Testis (tissue), 3 donors: Measurements from ENCODE around the gene FSTL4. TPM values are rescaled to one million over a fixed set of nuclear protein-coding genes. Genes with fewer than 3 reads are reported as not detected.

Source experiments
- DNase-seq: peaks from one replicate; pipeline ENCODE4 v3.0.0-alpha.2; 2019
- H3K27ac ChIP-seq, 2 donors: fragments of 200-600 bp; sonication (generic); one replicate each; pipeline ENCODE4 v1.5.1; 2019
- H3K27me3 ChIP-seq: fragments of 200-600 bp; sonication (generic); one replicate; pipeline ENCODE4 v1.5.1; 2019
- H3K36me3 ChIP-seq: fragments of 200-600 bp; sonication (generic); one replicate; pipeline ENCODE4 v1.5.1; 2017; ENCODE audit warnings: low read depth; ENCODE audit errors: missing control alignments
- H3K4me1 ChIP-seq: fragments of 200-600 bp; sonication (generic); one replicate; pipeline ENCODE4 v1.5.1; 2019
- H3K4me3 ChIP-seq, 2 donors: fragments of 200-600 bp; sonication (generic); one replicate each; pipeline ENCODE4 v1.5.1; 2017 to 2019
- H3K9me3 ChIP-seq: fragments of 200-600 bp; sonication (generic); one replicate; pipeline ENCODE4 v1.5.1; 2017
- CTCF ChIP-seq, 3 experiments: fragments of 450-650 bp in 2 of 3; fragments of 200-600 bp in 1 of 3; sonication (generic) in 1 of 3; IDR thresholded peaks; one replicate each; pipeline ENCODE4 v1.5.1; 2016 to 2019; ENCODE audit warnings: antibody characterized with exemption in 3 of 3, mild to moderate bottlenecking in 2 of 3, moderate library complexity in 1 of 3
- POLR2A ChIP-seq: fragments of 450-650 bp; IDR thresholded peaks from one replicate; pipeline ENCODE4 v1.6.1; 2017; ENCODE audit warnings: antibody characterized with exemption, mild to moderate bottlenecking, moderate library complexity
- WGBS, 2 donors: methylation state at CpG; one replicate each; pipeline ENCODE4 v1.1.5; 2018; 5-methylcytosine and 5-hydroxymethylcytosine counted together
- intact Hi-C: fragments of 100-400 bp; cut with DNase I; formaldehyde crosslinking; loops from one replicate; pipeline ENCODE4 v1.15.1; 2023; ENCODE audit warnings: low total_unique reads
- polyA plus RNA-seq: library from polyadenylated mRNA; stranded (reverse); fragments of 350-450 nt; fragmentation: Illumina TruSeq; extraction: RNeasy Lipid Tissue Mini Kit (QIAGEN cat#74804); gene quantifications from one replicate; pipeline ENCODE4 v1.2.3, GENCODE V29; 2014; ENCODE audit warnings: low read depth, low replicate concordance; ENCODE audit not compliant: insufficient read depth
- total RNA-seq, 2 donors: library from RNA; depleted of rRNA; stranded (reverse); fragments of >200 nt; gene quantifications; one replicate each; pipeline ENCODE4 v1.2.3, GENCODE V29; 2016

The FSTL4 gene
- total and polyA plus RNA-seq, 3 donors from 2014 or later: 7.1 to 8.6 (median 7.4) TPM

DNA sequence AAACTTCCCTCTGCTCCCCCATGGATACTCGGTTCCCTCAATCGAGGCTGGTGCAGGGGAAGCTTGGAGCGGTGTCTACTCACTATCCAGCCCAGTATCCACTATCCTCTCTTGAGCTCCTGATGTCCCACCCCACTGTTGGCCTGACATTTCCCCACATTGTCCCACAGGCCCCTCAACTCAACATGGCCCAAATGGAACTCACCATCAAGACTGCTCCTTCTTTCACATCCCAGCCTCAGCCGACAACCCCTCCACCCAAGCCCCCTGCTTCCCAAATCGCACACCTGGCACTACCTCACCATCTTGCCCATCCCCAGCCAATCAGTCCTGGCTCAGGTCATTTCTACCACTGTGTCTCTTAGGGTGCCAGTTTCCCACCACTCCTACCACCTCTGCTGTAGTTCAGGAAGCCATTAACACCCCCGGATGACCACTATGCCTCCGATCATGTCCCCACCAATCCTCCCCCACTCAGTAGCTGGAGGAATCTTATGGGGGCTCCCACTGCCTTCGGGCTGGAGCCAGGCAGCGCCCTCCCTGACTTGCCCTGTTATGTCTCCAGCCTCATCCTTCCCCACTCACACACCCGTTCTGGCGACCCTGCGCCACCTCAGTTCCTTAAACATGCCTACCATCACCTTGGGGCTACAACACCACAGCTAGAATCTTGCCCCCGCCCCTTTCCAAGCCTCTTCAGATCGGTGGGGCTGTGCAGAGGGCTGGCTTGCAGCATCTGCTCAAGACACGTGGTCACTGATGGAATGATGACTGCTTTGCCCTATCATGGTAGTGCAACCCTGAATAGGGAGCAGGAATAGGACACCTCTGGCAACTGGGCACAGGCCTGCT lies 273.6 kb downstream of the FSTL4 start:
- Histone ChIP-seq H3K9me3 (no peaks in the 10 kb centered on the region), H3K4me3 (no peak overlapping the region), H3K4me1 (no peaks in the 10 kb centered on the region), H3K36me3 (no peaks in the 10 kb centered on the region), H3K27ac (no peak overlapping the region), H3K27me3 (no peaks in the 10 kb centered on the region)
- DNase-seq: no peak
- 92% methylated on average over 15 of the region's 15 CpGs for WGBS, 2 donors
- intact Hi-C loops: no loop called here
- TF ChIP-seq POLR2A (no peak), CTCF (IDR thresholded peaks at IDR 0.05) (no peak)

- WGBS, 2 donors: 92 to 95% methylated on average over 8 to 9 of the region's 9 CpGs
- Histone ChIP-seq H3K36me3 (no peaks in the 10 kb centered on the region), H3K4me1 (no peaks in the 10 kb centered on the region), H3K27ac (no peak overlapping the region), H3K4me3 (no peak overlapping the region), H3K27me3 (no peaks in the 10 kb centered on the region), H3K9me3 (no peaks in the 10 kb centered on the region)
- no peak for DNase-seq
- intact Hi-C loops: no loop called here
- TF ChIP-seq POLR2A (no peak), CTCF (IDR thresholded peaks at IDR 0.05) (no peak)
These were observed 274.4 kb downstream of the FSTL4 start for GRCh38 chr5:133337795-133338445.

DNA sequence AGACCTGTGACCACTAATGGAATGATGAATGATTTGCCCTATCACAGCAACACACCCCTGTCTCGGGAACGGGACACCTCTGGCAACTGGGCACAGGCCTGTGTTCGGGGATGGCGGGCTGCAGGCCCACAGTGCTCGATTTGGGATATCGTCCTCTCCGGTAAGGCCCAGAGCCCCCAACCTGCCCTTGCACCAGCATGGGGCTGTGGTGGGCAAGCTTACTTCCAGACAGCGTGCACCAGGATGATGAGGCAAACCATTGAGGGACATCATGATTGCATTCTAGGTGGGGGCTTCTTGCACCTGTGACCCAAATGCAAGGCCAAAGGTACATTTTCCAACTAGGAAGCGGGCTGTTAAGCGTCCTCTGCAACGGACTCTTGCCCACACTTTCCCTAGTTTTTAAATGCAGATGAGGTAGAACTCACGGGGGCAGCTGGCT lies 275.4 kb downstream of the FSTL4 start:
- H3K9me3 ChIP-seq: no peaks in the 10 kb centered on the region

GRCh38 chr5:133336121-133336968 lies 276.0 kb downstream of the FSTL4 start:
- WGBS, 2 donors: 75 to 87% methylated on average over 10 to 12 of the region's 12 CpGs
- no peaks in the 10 kb centered on the region for H3K9me3 ChIP-seq
- no peaks in the 10 kb centered on the region for H3K27me3 ChIP-seq
- no peaks in the 10 kb centered on the region for H3K4me1 ChIP-seq
- intact Hi-C loops: no loop called here
- no peaks in the 10 kb centered on the region for H3K36me3 ChIP-seq
- H3K4me3 ChIP-seq: no peak overlapping the region
- DNase-seq: no peak
- TF ChIP-seq POLR2A (no peak), CTCF (IDR thresholded peaks at IDR 0.05) (no peak)
- no peak overlapping the region for H3K27ac ChIP-seq

More for the DNA sequence above, 275.4 kb downstream of the FSTL4 start:
- no peaks in the 10 kb centered on the region for H3K4me1 ChIP-seq
- no peak overlapping the region for H3K4me3 ChIP-seq
- H3K27me3 ChIP-seq: no peaks in the 10 kb centered on the region
- H3K36me3 ChIP-seq: no peaks in the 10 kb centered on the region
- 96 to 98% methylated on average over 4 to 12 of the region's 12 CpGs for WGBS, 2 donors
- TF ChIP-seq CTCF (IDR thresholded peaks at IDR 0.05) (no peak), POLR2A (no peak)
- intact Hi-C loops: no loop called here
- DNase-seq: no peak
- no peak overlapping the region for H3K27ac ChIP-seq
